CD4-positive, alpha-beta T cell treated with Interleukin-10 for 1 hour (primary cell): ENCODE measurements around the gene TPRG1L.

Source experiments
- DNase-seq: peaks from one replicate; pipeline ENCODE4 v3.0.0-alpha.2; 2020

Gene TPRG1L

GRCh38 chr1:3594706-3595377, 30.0 kb upstream of the TPRG1L start:
- DNase-seq = no peak

GRCh38 chr1:3595949-3596348, 28.9 kb upstream of the TPRG1L start:
- no peak for DNase-seq

DNA sequence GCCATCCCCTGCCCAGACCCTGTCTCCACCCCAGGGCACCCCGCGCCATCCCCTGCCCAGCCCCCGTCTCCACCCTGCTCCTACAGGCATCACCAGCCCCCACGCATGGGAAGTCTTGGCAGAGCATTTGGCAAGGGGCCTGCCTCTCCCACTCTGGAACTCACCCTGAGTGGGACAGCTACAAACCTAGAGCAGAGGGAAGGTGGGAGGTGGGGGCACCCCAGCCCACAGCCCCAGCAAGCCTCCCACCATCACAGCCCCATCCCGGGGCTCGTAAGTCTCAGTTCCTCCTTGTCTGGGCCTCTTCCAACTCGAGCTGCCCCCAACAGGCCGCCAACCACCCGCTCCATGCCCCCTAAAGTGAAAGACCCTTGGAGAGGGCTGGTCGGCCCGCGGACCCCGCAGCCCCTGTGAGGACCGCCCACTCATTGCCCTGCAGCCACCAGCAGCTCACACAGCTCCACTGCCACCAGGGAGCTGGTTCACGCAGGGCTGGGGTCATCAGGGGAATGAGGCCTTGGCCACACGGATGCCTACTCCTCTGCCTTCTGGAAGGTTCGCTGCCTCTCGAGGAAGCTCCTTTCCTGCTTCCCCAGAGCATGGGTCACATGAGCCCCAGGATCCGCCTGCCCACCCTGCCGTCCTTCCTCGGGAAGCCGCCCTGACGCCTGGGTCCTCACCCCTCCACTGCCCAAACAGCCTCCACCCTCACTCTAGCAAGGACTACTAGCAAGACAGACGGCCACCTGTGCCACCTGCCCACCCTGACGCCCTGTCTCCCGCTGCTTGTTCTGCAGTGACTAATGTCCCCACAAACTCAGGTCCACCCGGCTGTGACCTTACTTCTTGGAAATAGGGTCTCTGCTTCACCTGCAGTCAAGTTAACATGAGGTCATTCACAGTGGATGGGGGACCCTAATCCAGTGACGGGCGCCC, 27.9 kb upstream of the TPRG1L start:
- DNase-seq = no peak

DNA sequence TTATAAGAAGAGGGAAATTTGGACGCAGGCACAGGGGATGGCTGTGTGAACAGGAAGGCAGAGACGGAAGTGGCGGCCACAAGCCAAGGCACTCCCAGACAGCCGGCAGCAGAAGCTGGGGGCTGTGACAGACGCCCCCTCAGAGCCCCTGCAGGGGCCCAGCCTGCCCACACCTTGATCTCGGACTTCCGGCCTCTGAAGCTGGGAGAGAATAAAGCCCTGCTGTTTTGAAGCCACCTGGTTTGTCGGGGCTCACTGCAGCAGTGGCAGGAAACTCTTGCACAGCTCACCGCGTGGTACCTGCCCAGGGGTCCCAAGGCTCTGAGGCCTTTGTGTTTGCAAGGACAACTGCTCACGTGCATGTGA, 27.2 kb upstream of the TPRG1L start:
- no peak for DNase-seq

- DNase-seq = no peak
Measured at GRCh38 chr1:3598051-3598491, 26.7 kb upstream of the TPRG1L start.

- no peak for DNase-seq
Measured at GRCh38 chr1:3598522-3599285, 26.1 kb upstream of the TPRG1L start.

- no peak for DNase-seq
Measured at GRCh38 chr1:3599286-3599811, 25.5 kb upstream of the TPRG1L start.

GRCh38 chr1:3599816-3600215, 25.0 kb upstream of the TPRG1L start:
- no peak for DNase-seq

GRCh38 chr1:3600354-3600753, 24.5 kb upstream of the TPRG1L start:
- DNase-seq = no peak

DNA sequence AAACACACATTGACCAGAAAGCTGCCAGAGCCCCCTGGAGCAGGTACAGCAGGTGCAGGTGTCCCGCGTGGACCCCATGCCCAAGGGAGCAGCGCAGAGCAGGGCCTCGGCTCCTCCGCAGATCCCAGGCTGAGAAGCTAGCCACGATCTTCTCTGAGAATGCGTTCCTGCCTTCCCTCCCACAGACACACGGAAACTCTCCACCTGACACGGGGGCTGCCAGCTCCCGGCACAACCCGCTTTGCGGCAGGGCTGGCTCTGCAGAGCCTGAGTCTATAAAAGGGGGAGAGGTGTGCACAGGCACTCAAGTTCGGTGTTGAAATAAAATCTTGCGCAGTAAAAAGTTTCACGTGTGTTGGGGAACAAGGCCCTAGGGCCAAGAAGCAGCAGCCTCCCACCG, 23.1 kb upstream of the TPRG1L start:
- DNase-seq = no peak

- no peak for DNase-seq
Measured at GRCh38 chr1:3602375-3602774, 22.4 kb upstream of the TPRG1L start.

GRCh38 chr1:3603156-3603555, 21.7 kb upstream of the TPRG1L start:
- DNase-seq = no peak

- DNase-seq = no peak
Measured at GRCh38 chr1:3603571-3604467, 21.0 kb upstream of the TPRG1L start.

DNA sequence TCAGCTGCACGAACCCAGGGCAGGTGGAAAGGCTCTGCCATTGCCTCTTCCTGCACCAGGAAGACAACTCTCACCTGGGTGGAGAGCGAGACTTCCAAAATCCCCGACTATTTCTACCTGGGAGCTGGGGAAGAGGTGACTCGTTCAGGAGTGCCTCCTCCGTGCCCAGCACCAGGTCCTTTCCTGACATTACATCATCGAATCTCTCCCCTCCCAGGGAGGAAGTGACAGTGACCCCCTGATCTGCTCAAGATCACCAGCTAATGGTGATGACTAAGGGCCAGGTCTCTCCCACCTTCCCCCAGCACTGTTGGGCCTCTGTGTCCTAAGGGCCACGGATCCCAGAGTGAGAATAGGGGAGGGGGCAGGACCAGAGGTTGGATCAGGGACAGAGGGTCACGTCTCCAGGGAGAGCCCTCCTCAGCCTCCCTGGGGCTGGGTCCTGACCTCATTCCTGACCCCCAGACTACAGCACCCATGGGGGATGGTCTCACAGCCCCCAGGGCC, 20.3 kb upstream of the TPRG1L start:
- no peak for DNase-seq

DNA sequence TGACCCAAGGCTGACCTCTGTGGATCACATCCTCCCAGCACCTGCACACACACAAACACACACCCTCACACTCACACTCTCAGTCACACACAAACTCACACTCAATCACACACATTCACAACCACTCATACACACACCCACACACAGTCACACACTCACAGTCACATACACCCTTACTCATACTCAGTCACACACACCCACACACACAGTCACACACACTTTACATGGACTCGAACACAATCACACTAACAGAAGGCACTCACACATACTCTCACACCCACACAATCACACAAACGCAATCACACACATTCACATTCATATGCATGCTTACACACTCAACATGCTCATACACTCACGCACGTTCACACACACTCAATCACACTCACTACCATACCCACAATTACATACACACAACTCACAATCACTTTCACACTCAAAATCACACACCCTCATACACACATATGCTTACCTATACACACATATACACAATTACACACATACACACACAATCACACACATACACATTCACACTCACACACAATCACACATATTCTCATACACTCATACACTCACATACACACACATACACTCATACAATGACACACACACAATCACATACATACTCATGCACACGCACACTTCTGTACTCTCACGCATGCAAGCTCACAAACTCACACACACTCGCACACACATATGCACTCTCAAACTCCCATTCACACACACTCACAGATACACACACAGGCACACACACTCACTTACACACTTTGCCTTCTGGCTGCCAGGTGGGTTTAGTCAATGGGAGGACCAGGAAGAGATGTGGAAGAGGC, 19.6 kb upstream of the TPRG1L start:
- DNase-seq = no peak

DNA sequence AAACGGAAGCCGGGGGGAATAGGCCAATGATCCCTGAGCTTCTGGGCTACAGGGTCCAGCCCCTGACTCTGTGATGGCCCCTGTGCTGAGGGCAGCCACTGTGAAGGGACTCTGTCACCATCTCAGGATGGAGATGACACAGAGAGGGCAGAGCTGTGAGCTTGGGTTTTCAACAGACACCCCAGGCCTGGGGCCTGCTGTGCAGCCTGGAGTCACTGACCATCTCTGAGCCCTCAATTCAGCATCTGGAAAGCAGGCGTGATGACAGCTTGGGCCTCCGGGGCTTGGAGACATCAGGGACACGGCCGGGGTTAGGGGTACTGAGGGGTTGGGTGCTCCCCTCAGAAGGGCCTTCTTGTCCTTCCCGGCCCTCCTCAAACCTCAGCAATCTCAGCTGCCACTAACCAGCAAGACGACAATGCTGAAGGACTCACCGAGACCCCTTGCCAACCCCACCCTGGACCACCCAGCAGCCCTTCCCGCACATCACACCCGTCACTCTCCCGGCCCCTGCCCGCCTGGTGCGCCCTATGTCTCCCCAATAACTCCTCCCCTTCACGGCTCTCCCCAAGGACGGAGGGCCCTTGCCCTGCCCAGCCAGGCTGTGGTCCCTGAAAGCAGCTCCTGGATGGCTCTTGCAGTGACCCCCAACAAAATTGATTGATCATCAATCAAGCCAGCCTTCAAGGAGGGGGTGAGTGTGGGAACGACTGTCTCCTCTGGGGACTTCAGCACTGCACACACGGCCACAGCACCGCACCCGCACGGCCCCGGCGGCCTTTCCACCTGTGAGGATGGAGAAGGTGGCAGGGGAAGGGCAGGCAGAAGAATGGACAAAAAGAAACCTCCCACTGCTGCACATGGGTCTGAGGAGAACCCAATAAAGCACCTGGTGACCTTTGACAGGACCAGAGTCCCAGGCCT, 17.8 kb upstream of the TPRG1L start:
- DNase-seq = no peak

- no peak for DNase-seq
Measured at GRCh38 chr1:3607703-3608065, 17.1 kb upstream of the TPRG1L start.

- DNase-seq = no peak
Measured at GRCh38 chr1:3608154-3608553, 16.7 kb upstream of the TPRG1L start.

GRCh38 chr1:3609016-3609768, 15.6 kb upstream of the TPRG1L start:
- no peak for DNase-seq
